Endothelial cell (in vitro differentiated cells): Measurements from ENCODE around the gene MYOCD. TPM values are rescaled to one million over a fixed set of nuclear protein-coding genes. Genes with fewer than 3 reads are reported as not detected.

Experiments used
- DNase-seq: peaks from one replicate; pipeline ENCODE4 v3.0.0; 2021; ENCODE audit warnings: low spot score
- H3K27ac Mint-ChIP-seq: one replicate; pipeline ENCODE4 v1.8.0; 2021; ENCODE audit warnings: mixed read lengths, inconsistent platforms; ENCODE audit not compliant: unreplicated experiment
- H3K27me3 Mint-ChIP-seq: one replicate; pipeline ENCODE4 v1.8.0; 2021; ENCODE audit warnings: mild to moderate bottlenecking, moderate library complexity, mixed read lengths, inconsistent platforms; ENCODE audit not compliant: unreplicated experiment
- H3K36me3 Mint-ChIP-seq: one replicate; pipeline ENCODE4 v1.8.0; 2021; ENCODE audit warnings: mild to moderate bottlenecking, low read depth, mixed read lengths, inconsistent platforms; ENCODE audit not compliant: unreplicated experiment
- H3K4me1 Mint-ChIP-seq: one replicate; pipeline ENCODE4 v1.8.0; 2021; ENCODE audit warnings: mild to moderate bottlenecking, mixed read lengths, inconsistent platforms; ENCODE audit not compliant: unreplicated experiment
- H3K4me3 Mint-ChIP-seq: one replicate; pipeline ENCODE4 v1.8.0; 2021; ENCODE audit warnings: mild to moderate bottlenecking, mixed read lengths, inconsistent platforms; ENCODE audit not compliant: unreplicated experiment
- H3K9me3 Mint-ChIP-seq: one replicate; pipeline ENCODE4 v1.8.0; 2021; ENCODE audit warnings: mixed read lengths, inconsistent platforms; ENCODE audit not compliant: unreplicated experiment
- total RNA-seq: library from RNA; stranded (reverse); fragmentation: NEBNext Ultra II Directional; extraction: Animal tissue kit (Norgen Biotek cat#: 25700); gene quantifications from one replicate; pipeline ENCODE4 v1.2.1, GENCODE V29; 2021; ENCODE audit not compliant: unreplicated experiment
- TF ChIP-seq, protein P1 (sequence below): fragments of 200-600 bp; sonication (generic); IDR thresholded peaks from one replicate; pipeline ENCODE4 v1.5.0; 2021; ENCODE audit warnings: antibody characterized with exemption; ENCODE audit not compliant: unreplicated experiment

MYOCD gene
- total RNA-seq, 1 donor from 2014 or later: 0.38 TPM

DNA sequence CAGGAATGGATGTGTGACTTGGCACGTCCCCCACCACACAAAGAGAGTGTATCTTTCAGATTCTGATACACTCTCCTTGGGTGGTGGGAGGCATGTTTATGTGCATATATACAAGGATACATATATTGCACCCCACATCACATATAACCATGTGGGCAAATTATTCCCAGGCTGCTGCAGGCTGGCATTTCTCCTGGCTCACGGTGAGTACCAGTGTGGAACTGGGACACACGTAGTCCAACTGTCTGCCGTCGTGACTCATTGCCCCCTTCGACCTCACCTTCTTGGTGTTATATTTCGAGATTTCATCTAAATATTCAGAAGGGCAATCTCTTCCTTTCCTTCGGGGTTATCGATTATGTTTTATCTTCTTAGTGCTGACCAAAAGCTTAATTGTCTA, 148.0 kb downstream of the MYOCD start:
- TF ChIP-seq, protein P1, sequence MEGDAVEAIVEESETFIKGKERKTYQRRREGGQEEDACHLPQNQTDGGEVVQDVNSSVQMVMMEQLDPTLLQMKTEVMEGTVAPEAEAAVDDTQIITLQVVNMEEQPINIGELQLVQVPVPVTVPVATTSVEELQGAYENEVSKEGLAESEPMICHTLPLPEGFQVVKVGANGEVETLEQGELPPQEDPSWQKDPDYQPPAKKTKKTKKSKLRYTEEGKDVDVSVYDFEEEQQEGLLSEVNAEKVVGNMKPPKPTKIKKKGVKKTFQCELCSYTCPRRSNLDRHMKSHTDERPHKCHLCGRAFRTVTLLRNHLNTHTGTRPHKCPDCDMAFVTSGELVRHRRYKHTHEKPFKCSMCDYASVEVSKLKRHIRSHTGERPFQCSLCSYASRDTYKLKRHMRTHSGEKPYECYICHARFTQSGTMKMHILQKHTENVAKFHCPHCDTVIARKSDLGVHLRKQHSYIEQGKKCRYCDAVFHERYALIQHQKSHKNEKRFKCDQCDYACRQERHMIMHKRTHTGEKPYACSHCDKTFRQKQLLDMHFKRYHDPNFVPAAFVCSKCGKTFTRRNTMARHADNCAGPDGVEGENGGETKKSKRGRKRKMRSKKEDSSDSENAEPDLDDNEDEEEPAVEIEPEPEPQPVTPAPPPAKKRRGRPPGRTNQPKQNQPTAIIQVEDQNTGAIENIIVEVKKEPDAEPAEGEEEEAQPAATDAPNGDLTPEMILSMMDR: no peak
- no peak overlapping the region for H3K27ac Mint-ChIP-seq
- H3K27me3 Mint-ChIP-seq: no peaks in the 10 kb centered on the region
- H3K36me3 Mint-ChIP-seq: peaks cover 13% of the 10 kb centered on the region
- H3K9me3 Mint-ChIP-seq: no peaks in the 10 kb centered on the region
- no peaks in the 10 kb centered on the region for H3K4me1 Mint-ChIP-seq
- DNase-seq: no peak
- H3K4me3 Mint-ChIP-seq: no peak overlapping the region

DNA sequence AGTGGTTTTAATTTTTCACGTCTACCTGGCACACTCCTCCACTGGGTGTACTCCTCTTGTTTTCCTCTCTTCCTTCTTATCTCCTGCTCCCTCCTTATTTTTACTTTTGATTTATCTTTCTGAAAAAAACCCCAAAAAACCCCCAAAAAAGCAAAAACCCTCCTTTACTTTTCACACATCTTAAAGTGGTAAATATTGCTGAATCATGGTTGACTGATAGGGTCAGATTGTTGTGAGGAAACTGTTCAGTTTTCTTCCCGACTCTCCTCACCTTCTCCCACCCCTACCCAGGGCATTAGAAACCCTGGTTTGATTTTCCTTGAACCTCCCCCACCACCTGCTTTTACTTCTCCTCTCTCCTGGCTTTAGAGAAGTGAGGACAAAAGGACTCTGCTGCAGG, 149.0 kb downstream of the MYOCD start:
- Mint-ChIP-seq H3K27me3 (no peaks in the 10 kb centered on the region), H3K9me3 (no peaks in the 10 kb centered on the region), H3K36me3 (peaks cover 3% of the 10 kb centered on the region), H3K27ac (no peak overlapping the region), H3K4me3 (no peak overlapping the region), H3K4me1 (no peaks in the 10 kb centered on the region)
- TF ChIP-seq, protein P1: no peak
- no peak for DNase-seq

DNA sequence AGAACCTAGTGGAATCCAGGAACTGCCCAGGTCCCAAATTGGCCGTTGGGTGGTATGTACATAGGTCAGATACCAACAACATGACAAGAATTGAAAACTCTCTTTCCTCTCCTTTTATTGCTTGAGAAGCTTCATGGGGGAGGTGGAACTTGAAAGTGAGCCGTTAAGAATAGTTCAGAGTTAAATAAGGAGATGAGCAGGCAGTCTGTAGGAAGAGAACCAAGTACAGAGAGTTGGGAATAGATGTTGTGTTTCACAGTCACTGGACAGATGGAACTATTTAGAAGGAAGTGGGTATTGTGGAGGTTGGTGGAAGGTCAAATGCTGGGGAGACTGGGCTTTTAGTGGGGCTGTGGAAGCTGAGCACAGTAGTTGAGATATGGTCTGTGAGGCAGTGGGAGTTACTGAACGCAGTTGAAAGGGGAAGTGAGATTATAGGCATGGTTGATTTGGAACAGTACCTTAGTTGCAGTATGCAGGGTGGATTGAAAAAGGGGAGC, 150.0 kb downstream of the MYOCD start:
- Mint-ChIP-seq H3K27me3 (no peaks in the 10 kb centered on the region), H3K9me3 (no peaks in the 10 kb centered on the region), H3K4me1 (no peaks in the 10 kb centered on the region), H3K36me3 (no peaks in the 10 kb centered on the region), H3K4me3 (no peak overlapping the region), H3K27ac (no peak overlapping the region)
- no peak for DNase-seq
- TF ChIP-seq, protein P1: no peak

Other genes starting within 250 kb of the MYOCD start
- 11.5 TPM for gene ARHGAP44, start 123.6 kb downstream of the MYOCD start, total RNA-seq